Mesothelial cell of epicardium (in vitro differentiated cells): ENCODE measurements around the gene GRID1. TPM values are rescaled to one million over a fixed set of nuclear protein-coding genes. Genes with fewer than 3 reads are reported as not detected.

Source experiments
- DNase-seq, 2 experiments: peaks; one replicate each; pipeline ENCODE4 v3.0.0; 2021; ENCODE audit warnings: low spot score in 2 of 2; ENCODE audit not compliant: unreplicated experiment in 2 of 2
- H3K27ac Mint-ChIP-seq: 2 replicates; pipeline ENCODE4 v1.8.0; 2021; ENCODE audit warnings: mixed read lengths
- H3K27me3 Mint-ChIP-seq: 2 replicates; pipeline ENCODE4 v1.8.0; 2021; ENCODE audit warnings: low read depth, mixed read lengths
- H3K36me3 Mint-ChIP-seq: 2 replicates; pipeline ENCODE4 v1.8.0; 2021; ENCODE audit warnings: mixed read lengths
- H3K4me1 Mint-ChIP-seq: 2 replicates; pipeline ENCODE4 v1.8.0; 2021; ENCODE audit warnings: mixed read lengths
- H3K4me3 Mint-ChIP-seq: 2 replicates; pipeline ENCODE4 v1.8.0; 2021; ENCODE audit warnings: mild to moderate bottlenecking, moderate library complexity, mixed read lengths
- H3K9me3 Mint-ChIP-seq: 2 replicates; pipeline ENCODE4 v1.8.0; 2021; ENCODE audit warnings: mixed read lengths
- CTCF ChIP-seq: fragments of 200-600 bp; sonication (generic); IDR thresholded peaks from one replicate; pipeline ENCODE4 v1.5.0; 2021; ENCODE audit warnings: antibody characterized with exemption; ENCODE audit not compliant: unreplicated experiment
- total RNA-seq: library from RNA; stranded (reverse); gene quantifications from 3 replicates; pipeline ENCODE4 v1.2.1, GENCODE V29; 2021

The GRID1 gene
- total RNA-seq, 1 donor from 2014 or later, result 0.22 TPM

- no peak overlapping the region for H3K4me3 Mint-ChIP-seq
These were observed 171.0 kb downstream of the GRID1 start for GRCh38 chr10:86195521-86196157.

GRCh38 chr10:86194684-86195083 lies 171.9 kb downstream of the GRID1 start:
- Mint-ChIP-seq H3K27me3 (peaks cover 54% of the 10 kb centered on the region), H3K9me3 (no peaks in the 10 kb centered on the region), H3K4me3 (no peak overlapping the region), H3K4me1 (no peaks in the 10 kb centered on the region), H3K27ac (no peak overlapping the region), H3K36me3 (no peaks in the 10 kb centered on the region)
- no peak for DNase-seq
- TF ChIP-seq CTCF, result no peak

More at GRCh38 chr10:86195521-86196157, 171.0 kb downstream of the GRID1 start:
- no peaks in the 10 kb centered on the region for H3K36me3 Mint-ChIP-seq
- H3K27me3 Mint-ChIP-seq, result peaks cover 59% of the 10 kb centered on the region
- no peak overlapping the region for H3K27ac Mint-ChIP-seq
- TF ChIP-seq CTCF, result no peak
- no peak for DNase-seq
- H3K9me3 Mint-ChIP-seq, result no peaks in the 10 kb centered on the region
- no peaks in the 10 kb centered on the region for H3K4me1 Mint-ChIP-seq

GRCh38 chr10:86193841-86194240 lies 172.8 kb downstream of the GRID1 start:
- H3K9me3 Mint-ChIP-seq, result no peaks in the 10 kb centered on the region
- no peak for TF ChIP-seq CTCF
- H3K27ac Mint-ChIP-seq, result no peak overlapping the region
- H3K4me1 Mint-ChIP-seq, result no peaks in the 10 kb centered on the region
- no peak overlapping the region for H3K4me3 Mint-ChIP-seq
- DNase-seq, result no peak
- H3K36me3 Mint-ChIP-seq, result no peaks in the 10 kb centered on the region
- H3K27me3 Mint-ChIP-seq, result peaks cover 58% of the 10 kb centered on the region

GRCh38 chr10:86192691-86193090 lies 173.9 kb downstream of the GRID1 start:
- H3K36me3 Mint-ChIP-seq, result no peaks in the 10 kb centered on the region
- peaks cover 61% of the 10 kb centered on the region for H3K27me3 Mint-ChIP-seq
- no peaks in the 10 kb centered on the region for H3K4me1 Mint-ChIP-seq
- H3K4me3 Mint-ChIP-seq, result no peak overlapping the region
- no peak for TF ChIP-seq CTCF
- no peak for DNase-seq
- no peaks in the 10 kb centered on the region for H3K9me3 Mint-ChIP-seq
- H3K27ac Mint-ChIP-seq, result no peak overlapping the region

GRCh38 chr10:86192147-86192546 lies 174.4 kb downstream of the GRID1 start:
- DNase-seq, result no peak
- TF ChIP-seq CTCF, result no peak
- H3K27me3 Mint-ChIP-seq, result peaks cover 56% of the 10 kb centered on the region

More at GRCh38 chr10:86192147-86192546, 174.4 kb downstream of the GRID1 start:
- Mint-ChIP-seq H3K4me1 (no peaks in the 10 kb centered on the region), H3K4me3 (no peak overlapping the region), H3K27ac (no peak overlapping the region), H3K36me3 (no peaks in the 10 kb centered on the region), H3K9me3 (no peaks in the 10 kb centered on the region)
